Lower leg skin (tissue), 3 donors: ENCODE results near the gene TMC1.

Source experiments
- CTCF ChIP-seq, 3 donors: fragments of 450-650 bp; IDR thresholded peaks; one replicate each; pipeline ENCODE4 v1.5.1; 2016; ENCODE audit warnings: antibody characterized with exemption in 3 of 3, mild to moderate bottlenecking in 3 of 3, moderate library complexity in 2 of 3
- POLR2A ChIP-seq, 2 donors: fragments of 450-650 bp; IDR thresholded peaks; one replicate each; pipeline ENCODE4 v1.6.1; 2016 to 2017; ENCODE audit warnings: antibody characterized with exemption in 2 of 2, mild to moderate bottlenecking in 1 of 2, moderate library complexity in 1 of 2

DNA sequence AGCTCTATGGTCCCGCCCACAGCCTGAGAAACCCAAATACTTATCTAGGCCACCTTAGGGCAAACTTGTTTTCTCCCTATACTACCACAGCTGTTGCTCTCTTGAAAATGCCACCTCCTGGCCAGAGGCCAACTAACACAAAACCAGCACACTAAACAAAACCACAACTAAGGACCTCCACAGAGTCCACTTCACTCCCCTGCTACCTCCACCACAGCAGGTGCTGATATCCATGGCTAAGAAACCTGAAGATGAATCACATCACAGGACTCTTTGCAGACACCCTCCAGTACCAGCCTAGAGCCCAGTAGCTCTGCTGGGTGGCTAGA is 323.0 kb downstream of the TMC1 start:
- no peak for TF ChIP-seq CTCF (IDR thresholded peaks at IDR 0.05)
- no peak for TF ChIP-seq POLR2A (IDR thresholded peaks at IDR 0.05)
